Activated CD8-positive, alpha-beta T cell treated with anti-CD3 and anti-CD28 coated beads for 36 hours (primary cell): ENCODE results near the gene SMARCA1. TPM values are rescaled to one million over a fixed set of nuclear protein-coding genes. Genes with fewer than 3 reads are reported as not detected.

Experiments
- ATAC-seq: fragments of 200-7000 bp; cut with Tn5 transposase; one replicate; pipeline ENCODE4 v1.10.0; 2021; ENCODE audit warnings: mild to moderate bottlenecking, moderate library complexity
- CTCF ChIA-PET: fragments of 350-600 bp; sonication (Branson Sonifier 250); formaldehyde crosslinking; loops from one replicate; lab custom pipeline; 2021; ENCODE audit warnings: antibody characterized with exemption; lab: Charles Lee
- POLR2A ChIA-PET: fragments of 350-600 bp; sonication (Branson Sonifier 250); formaldehyde crosslinking; loops from one replicate; lab custom pipeline; 2021; ENCODE audit warnings: antibody characterized with exemption; lab: Charles Lee
- DNase-seq: peaks from one replicate; pipeline ENCODE4 v3.0.0-alpha.2; 2020
- H3K27ac Mint-ChIP-seq: one replicate; pipeline ENCODE4 v1.8.0; 2021; ENCODE audit warnings: mild to moderate bottlenecking, mixed read lengths
- H3K27me3 Mint-ChIP-seq: one replicate; pipeline ENCODE4 v1.8.0; 2021; ENCODE audit warnings: mixed read lengths
- H3K36me3 Mint-ChIP-seq: one replicate; pipeline ENCODE4 v1.8.0; 2021; ENCODE audit warnings: low read depth, mixed read lengths
- H3K4me1 Mint-ChIP-seq: one replicate; pipeline ENCODE4 v1.8.0; 2021; ENCODE audit warnings: low read depth, mixed read lengths
- H3K4me3 Mint-ChIP-seq: one replicate; pipeline ENCODE4 v1.8.0; 2021; ENCODE audit warnings: mild to moderate bottlenecking, moderate library complexity, mixed read lengths
- H3K9me3 Mint-ChIP-seq: one replicate; pipeline ENCODE4 v1.8.0; 2021; ENCODE audit warnings: mixed read lengths
- intact Hi-C: fragments of 100-400 bp; cut with micrococcal nuclease; formaldehyde crosslinking; loops from one replicate; pipeline ENCODE4 v1.10.0; 2022
- total RNA-seq, 2 experiments: library from RNA; stranded (reverse); gene quantifications; one replicate each; pipeline ENCODE4 v1.2.3, GENCODE V29; 2021
- TF ChIP-seq, protein P1 (sequence below): fragments of 200-600 bp; IDR thresholded peaks from one replicate; pipeline ENCODE4 v1.8.0; 2022; ENCODE audit warnings: antibody characterized with exemption, mild to moderate bottlenecking

SMARCA1 gene
- total RNA-seq, 2 experiments from 2014 or later: 0.25 to 0.34 TPM

DNA sequence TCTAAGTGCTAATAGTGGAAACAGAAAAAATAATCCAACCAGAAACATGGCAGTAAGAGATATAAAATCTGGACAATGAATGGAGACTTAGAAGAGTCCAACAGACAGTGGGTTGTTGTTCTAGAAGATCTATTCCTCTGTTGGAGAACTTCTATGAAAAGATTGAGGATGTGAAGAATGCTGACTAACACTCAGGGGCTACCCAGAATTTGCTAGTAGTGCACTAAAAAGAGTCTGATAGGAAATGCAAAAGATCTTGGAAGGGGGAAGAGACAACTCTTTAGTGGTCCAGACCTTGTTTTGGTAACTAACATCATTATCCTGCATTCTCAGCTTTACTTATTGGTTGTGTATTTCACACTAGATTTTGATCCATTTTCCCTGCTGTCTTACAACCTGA, 77.9 kb downstream of the SMARCA1 start:
- no peaks in the 10 kb centered on the region for H3K27me3 Mint-ChIP-seq
- H3K27ac Mint-ChIP-seq: no peak overlapping the region
- DNase-seq (no peak), ATAC-seq (no peak)
- ChIA-PET CTCF (no interaction called here), POLR2A (no interaction called here)
- no peaks in the 10 kb centered on the region for H3K4me1 Mint-ChIP-seq
- H3K9me3 Mint-ChIP-seq: no peaks in the 10 kb centered on the region
- TF ChIP-seq, protein P1, sequence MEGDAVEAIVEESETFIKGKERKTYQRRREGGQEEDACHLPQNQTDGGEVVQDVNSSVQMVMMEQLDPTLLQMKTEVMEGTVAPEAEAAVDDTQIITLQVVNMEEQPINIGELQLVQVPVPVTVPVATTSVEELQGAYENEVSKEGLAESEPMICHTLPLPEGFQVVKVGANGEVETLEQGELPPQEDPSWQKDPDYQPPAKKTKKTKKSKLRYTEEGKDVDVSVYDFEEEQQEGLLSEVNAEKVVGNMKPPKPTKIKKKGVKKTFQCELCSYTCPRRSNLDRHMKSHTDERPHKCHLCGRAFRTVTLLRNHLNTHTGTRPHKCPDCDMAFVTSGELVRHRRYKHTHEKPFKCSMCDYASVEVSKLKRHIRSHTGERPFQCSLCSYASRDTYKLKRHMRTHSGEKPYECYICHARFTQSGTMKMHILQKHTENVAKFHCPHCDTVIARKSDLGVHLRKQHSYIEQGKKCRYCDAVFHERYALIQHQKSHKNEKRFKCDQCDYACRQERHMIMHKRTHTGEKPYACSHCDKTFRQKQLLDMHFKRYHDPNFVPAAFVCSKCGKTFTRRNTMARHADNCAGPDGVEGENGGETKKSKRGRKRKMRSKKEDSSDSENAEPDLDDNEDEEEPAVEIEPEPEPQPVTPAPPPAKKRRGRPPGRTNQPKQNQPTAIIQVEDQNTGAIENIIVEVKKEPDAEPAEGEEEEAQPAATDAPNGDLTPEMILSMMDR: no peak
- H3K36me3 Mint-ChIP-seq: no peaks in the 10 kb centered on the region
- intact Hi-C loops: no loop called here
- no peak overlapping the region for H3K4me3 Mint-ChIP-seq

DNA sequence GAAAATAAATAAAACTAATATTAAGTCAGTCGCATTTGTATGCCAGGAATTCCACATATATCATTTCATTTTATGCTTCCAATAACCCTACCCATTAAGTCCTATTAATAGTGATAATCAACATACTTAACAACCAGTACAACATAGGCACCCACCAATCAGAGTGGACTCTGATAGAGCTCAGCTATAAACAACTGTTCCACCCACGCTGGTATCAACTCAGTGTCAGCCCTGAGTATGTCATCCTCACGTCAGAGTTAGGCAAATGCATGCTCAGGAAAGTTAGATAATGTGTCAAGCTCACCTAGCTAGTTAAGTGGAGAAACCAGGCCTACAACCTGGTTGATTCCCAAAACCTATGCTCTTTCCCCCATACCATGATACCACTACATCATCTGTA, 89.3 kb downstream of the SMARCA1 start:
- ChIA-PET POLR2A (no interaction called here), CTCF (no interaction called here)
- DNase-seq (no peak), ATAC-seq (no peak)
- no peak overlapping the region for H3K27ac Mint-ChIP-seq
- no peak overlapping the region for H3K4me3 Mint-ChIP-seq
- H3K27me3 Mint-ChIP-seq: no peaks in the 10 kb centered on the region
- intact Hi-C loops: no loop called here
- H3K36me3 Mint-ChIP-seq: no peaks in the 10 kb centered on the region
- H3K4me1 Mint-ChIP-seq: no peaks in the 10 kb centered on the region
- TF ChIP-seq, protein P1: no peak
- H3K9me3 Mint-ChIP-seq: no peaks in the 10 kb centered on the region

DNA sequence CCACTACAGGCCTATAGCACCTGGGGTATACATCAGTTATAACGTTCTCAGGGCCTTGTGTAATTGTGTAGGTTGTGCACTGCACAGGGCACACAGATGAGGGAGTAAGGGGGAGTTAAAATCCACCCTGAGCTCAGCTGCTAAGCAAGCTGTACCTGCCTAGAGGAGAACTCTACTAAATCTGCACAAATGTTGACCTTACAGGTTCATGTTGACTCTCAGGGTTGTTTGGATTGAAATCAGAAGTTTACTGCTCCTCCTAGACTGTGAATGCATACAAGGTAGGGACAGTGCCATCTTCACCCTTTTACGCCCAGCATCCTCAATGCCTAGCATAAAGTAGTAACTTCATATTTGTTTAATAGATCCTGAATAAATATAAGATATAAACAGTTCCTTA, 89.8 kb downstream of the SMARCA1 start:
- DNase-seq (no peak), ATAC-seq (no peak)
- Mint-ChIP-seq H3K4me1 (no peaks in the 10 kb centered on the region), H3K27ac (no peak overlapping the region), H3K36me3 (no peaks in the 10 kb centered on the region), H3K9me3 (no peaks in the 10 kb centered on the region), H3K4me3 (no peak overlapping the region), H3K27me3 (no peaks in the 10 kb centered on the region)
- TF ChIP-seq, protein P1: no peak
- CTCF ChIA-PET: no interaction called here
- intact Hi-C loops: no loop called here
- POLR2A ChIA-PET: no interaction called here

DNA sequence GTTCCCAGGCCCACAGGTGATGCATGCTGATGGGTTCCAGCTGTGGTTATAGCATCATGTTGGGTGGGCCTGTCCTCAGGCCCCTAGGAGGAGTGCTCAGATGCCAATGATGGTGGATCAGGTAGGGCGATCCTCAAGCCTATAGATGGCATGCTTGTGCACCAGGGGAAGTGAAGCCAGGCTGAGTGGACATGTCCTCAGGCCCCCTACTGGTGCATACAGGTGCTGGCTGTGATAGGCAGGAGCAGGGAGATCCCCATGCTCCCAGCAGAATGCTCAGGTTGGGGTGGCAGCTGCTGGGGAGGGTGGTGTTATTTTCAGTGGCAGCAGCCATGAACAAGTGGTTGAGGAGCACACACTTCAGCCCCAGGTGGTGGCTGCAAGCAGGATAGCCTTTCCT, 96.0 kb downstream of the SMARCA1 start:
- no peaks in the 10 kb centered on the region for H3K27me3 Mint-ChIP-seq
- H3K4me1 Mint-ChIP-seq: no peaks in the 10 kb centered on the region
- H3K27ac Mint-ChIP-seq: no peak overlapping the region

DNA sequence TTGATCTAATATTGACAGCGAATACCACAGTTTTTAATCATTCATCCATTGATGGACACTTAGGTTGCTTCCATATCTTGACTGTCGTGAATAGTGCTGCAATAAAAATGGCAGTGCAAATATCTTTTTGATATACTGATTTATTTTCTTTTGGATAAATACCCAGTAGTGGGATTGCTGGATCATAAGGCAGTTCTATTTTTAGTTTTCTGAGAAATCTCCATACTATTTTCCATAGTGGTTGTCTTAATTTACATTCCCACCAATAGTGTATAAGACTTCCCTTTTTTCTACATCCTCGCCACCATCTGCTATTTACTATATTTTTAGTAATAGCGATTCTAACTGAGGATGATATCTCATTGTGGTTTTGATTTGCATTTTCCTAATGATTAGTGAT, 100.1 kb downstream of the SMARCA1 start:
- TF ChIP-seq, protein P1: no peak
- intact Hi-C loops: no loop called here
- H3K27ac Mint-ChIP-seq: no peak overlapping the region
- no peak for ATAC-seq
- no peaks in the 10 kb centered on the region for H3K4me1 Mint-ChIP-seq
- peaks cover 6% of the 10 kb centered on the region for H3K9me3 Mint-ChIP-seq
- no peak overlapping the region for H3K4me3 Mint-ChIP-seq
- H3K36me3 Mint-ChIP-seq: no peaks in the 10 kb centered on the region
- DNase-seq: no peak
- H3K27me3 Mint-ChIP-seq: no peaks in the 10 kb centered on the region
- ChIA-PET CTCF (no interaction called here), POLR2A (no interaction called here)

More for the DNA sequence above, 96.0 kb downstream of the SMARCA1 start:
- no peak for ATAC-seq
- Mint-ChIP-seq H3K4me3 (no peak overlapping the region), H3K36me3 (no peaks in the 10 kb centered on the region), H3K9me3 (peaks cover 6% of the 10 kb centered on the region)
- intact Hi-C loops: no loop called here
- TF ChIP-seq, protein P1: no peak
- ChIA-PET POLR2A (no interaction called here), CTCF (no interaction called here)
- no peak for DNase-seq
